Left ventricle myocardium superior (tissue), 1 donor: ENCODE results near the gene MACC1. TPM values are rescaled to one million over a fixed set of nuclear protein-coding genes. Genes with fewer than 3 reads are reported as not detected.
A peak's percentile ranks its signal among the peaks of the same experiment; 100 is the strongest.
"Not testable (repeated sequence)": the region's sequence is repeated elsewhere in the genome, so short reads cannot be mapped to it uniquely, and the experiment has no call there.

ENCODE experiments used
- ATAC-seq: fragments of 200-7000 bp; cut with Tn5 transposase; one replicate; pipeline ENCODE4 v1.9.1; 2020; ENCODE audit warnings: mild to moderate bottlenecking, moderate library complexity
- DNase-seq: peaks from one replicate; pipeline ENCODE4 v3.0.0-alpha.2; 2020
- intact Hi-C: fragments of 100-400 bp; cut with micrococcal nuclease; formaldehyde crosslinking; loops from one replicate; pipeline ENCODE4 v1.11.0; 2022
- total RNA-seq: library from RNA; stranded (reverse); fragmentation: NEBNext Ultra II Directional; extraction: Animal tissue kit (Norgen Biotek cat#: 25700); gene quantifications from one replicate; pipeline ENCODE4 v1.2.1, GENCODE V29; 2021
- donor health status: DM: no; HTN: yes; CAD: no; lungs with severe emphysema.

The MACC1 gene
- total RNA-seq, 1 donor from 2014 or later, result 0.05 TPM

DNA sequence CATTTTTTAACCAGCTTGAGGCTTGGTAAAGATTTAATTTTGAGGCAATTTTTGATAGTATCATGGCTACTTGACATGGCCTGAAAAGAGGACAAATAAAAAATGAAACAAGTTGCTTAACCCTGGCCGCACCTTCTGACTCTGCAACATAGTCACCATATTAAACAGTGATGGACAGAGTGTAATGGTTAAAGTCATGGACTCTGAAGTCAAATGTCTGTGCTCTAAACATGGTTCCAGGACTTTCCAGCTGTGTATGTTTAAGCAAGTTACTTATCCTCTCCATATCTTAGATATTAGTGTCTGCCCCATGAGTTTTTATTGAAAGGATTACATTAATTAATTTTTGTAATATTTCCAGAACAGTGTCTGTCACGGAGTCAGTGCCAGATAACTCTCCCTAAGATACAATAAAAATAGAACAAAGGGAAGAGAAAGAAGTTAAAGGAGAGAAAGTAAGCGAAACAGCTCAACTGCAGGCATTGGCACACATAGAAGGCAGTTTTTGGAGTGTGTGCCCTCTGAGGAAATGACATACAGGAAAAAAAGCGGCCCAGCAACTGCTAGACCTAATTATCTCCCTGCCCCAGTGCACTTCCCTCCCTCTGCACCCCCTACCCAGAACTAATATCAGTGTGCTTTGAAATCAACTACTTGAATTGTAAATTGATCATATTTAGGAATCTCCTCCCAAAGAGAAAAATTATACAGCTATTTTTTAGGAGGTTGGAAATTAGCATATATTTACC is 65.3 kb downstream of the MACC1 start:
- ATAC-seq (no peak), DNase-seq (no peak)
- intact Hi-C loops, result no loop called here

DNA sequence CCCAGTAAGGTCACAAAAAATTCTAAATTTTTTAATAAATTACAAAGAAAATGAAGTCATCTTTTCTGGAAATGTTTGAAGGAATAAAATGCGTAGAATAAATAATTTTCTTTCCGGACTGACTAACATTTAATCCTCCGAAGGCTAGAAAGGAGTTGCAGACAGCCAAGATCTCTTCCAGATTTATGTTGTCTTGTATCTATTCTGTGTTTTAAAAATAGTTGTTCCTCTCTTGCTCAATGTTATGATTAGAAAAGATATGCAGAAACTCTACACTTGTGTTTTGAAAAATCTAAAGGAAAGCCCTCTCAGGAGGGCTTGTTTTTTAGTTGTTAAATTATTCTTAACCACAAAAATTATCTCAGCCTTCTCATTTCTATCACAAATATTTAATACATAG is 70.7 kb downstream of the MACC1 start:
- no peak for ATAC-seq
- intact Hi-C loops, result no loop called here
- no peak for DNase-seq

DNA sequence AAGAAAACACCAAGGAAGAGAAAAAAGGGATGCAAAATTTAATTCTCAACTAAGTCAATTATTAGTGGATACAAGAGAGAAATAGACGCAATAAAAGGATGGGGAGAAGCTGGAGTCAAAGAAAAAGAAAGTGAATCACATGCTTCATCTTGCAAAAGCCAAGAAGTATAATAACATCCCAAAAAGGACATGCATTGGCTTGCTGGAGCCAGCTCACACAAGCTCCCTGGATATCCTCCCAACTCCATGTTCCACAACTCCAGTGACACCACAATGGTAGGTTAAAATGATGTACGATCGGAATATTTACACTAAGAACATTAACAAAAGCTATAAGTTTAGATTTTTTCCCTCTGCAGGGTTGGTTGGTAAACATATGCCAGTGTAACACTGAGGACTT is 72.4 kb downstream of the MACC1 start:
- intact Hi-C loops, result no loop called here
- no peak for ATAC-seq
- DNase-seq, result no peak

DNA sequence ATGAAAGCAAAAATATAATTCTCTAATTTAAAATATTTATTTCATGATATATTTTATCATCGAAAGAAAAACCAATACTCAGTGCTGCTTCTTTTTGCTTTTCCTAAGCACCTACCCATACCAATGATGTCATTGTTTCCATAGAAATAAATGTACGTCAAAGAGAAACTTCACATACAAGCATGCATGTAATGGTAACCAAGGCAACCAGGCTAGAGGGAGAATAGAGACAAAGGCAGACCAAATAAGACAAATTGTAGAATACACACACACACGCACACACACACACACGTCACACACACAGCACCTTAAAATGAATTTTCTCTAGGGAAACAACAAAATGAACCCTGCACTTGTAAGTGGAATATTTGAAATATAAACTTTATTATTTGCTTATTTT is 75.5 kb downstream of the MACC1 start:
- ATAC-seq (no peak), DNase-seq (no peak)
- intact Hi-C loops, result no loop called here

DNA sequence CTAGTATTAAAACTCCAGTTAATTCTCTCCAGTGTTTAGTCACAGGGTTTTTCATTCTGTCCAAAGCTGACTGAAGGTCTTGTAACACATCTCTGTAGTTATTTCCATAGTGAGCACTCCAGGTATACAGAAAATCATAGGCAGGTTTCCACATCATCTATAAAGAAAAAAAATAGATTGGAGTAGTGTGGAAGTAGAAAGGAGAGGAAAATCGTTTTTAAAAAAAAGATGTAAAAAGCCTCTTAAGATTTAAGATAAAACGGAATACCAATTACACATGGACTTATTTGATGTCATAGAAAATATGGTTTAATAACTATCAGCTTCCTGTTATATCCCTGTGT is 76.2 kb downstream of the MACC1 start:
- ATAC-seq, result no peak
- intact Hi-C loops, result no loop called here
- no peak for DNase-seq

DNA sequence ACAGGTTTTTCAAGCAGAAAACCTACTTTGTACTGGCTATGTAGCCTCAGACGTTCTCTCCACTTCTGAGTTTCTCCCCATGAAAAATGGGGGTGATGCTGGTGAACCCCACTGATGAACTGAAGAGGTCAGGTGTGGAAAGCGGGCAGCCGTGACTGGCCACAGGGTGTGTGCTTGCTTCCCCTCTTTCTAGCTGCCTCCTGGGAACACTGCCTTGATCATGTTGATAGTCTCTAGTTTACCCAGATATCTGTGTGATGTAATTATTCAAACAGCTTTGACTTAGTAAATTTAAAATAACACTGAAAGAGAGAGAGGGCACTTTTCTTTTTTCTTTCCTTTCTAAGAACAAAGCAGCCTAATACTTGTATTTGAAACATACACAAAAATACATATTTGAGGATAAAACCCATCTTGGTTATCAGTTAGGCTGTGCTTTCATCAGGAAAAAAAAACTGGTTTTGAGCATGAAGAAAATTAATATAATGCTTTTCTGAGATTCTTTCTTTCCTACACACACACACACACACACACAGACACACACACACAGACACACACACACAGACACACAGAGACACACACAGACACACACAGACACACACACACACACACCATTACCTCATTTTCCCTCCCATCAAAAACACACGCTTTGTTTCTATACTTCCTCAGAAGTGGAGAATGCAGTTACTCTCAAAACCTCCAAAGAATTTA is 76.7 kb downstream of the MACC1 start:
- no peak for DNase-seq
- intact Hi-C loops, result no loop called here

DNA sequence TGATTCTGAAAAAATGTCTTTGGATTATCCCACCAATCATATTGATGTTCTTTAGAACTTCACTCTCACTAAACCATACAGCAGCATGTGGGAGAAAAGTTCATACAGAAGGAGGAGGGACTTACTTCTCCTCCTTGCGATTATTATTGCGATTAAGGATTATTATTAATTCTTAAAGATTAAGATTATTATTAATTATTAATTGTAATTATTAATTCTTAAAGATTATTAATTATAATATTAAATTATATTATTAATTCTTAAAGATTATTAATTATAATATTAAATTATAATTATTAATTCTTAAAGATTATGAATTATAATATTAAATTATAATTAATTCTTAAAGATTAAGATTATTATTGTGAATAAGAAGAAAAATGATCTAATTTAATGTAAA is 80.5 kb downstream of the MACC1 start:
- no peak for DNase-seq
- intact Hi-C loops, result no loop called here
- no peak for ATAC-seq

More for the DNA sequence above, 76.7 kb downstream of the MACC1 start:
- no peak for ATAC-seq

DNA sequence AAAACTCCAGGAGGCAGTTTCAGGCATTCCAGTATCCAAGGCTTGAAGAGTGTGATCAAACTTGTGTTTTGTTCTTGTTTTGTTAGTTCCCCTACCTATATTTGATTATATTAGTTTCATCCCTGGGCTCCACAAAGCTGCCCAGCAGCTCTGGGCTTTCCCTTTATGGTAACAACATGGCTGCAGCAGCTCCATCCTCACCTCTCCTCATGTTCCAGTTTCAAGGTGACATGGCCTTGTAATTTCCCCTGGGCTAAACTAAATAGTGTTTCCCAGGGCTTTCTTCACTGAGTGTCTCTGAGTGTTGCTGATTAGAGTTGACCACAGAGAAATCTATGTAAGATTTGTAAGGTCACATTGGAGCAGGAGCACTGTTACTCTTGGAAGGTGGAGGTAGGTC is 83.4 kb downstream of the MACC1 start:
- DNase-seq (no peak), ATAC-seq (no peak)
- intact Hi-C loops, result no loop called here

DNA sequence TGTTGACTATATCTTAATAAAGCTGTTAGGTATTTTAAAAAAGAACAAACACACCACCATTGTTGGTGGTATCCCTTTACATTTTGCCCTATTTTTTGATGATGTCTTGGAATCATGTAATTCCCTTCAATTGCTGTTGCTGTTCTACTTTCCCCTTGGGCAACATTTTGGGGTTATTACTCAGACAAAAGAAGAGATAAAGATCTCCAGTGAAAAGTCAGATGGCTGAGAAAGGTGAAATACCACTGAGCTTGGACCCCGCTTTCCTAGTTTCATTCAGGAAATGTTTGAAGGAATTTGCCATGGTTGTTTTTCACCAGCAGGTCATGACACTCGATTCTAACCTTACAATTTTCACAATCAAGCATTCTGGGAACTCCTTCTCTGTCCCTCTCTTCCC is 84.6 kb downstream of the MACC1 start:
- DNase-seq (no peak), ATAC-seq (no peak)
- intact Hi-C loops, result no loop called here

DNA sequence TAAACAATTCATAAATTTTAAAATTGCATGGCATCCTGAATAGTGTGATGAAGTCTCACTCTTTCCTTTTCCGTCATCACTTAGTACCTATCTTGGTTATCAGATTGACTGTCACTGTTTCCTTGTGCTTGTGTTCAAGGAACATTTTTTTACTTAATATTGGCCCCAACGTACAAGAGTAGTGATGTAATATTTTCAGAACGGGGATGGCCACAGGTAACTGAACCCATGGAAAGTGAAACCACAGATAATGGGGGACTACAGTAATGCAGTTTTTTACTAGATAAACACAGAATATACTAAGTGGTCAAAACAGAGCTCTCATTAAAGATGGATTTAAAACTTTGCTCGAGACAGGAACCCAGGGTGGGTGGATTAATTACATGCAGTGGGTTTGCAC is 85.4 kb downstream of the MACC1 start:
- DNase-seq (no peak), ATAC-seq (no peak)
- intact Hi-C loops, result no loop called here

DNA sequence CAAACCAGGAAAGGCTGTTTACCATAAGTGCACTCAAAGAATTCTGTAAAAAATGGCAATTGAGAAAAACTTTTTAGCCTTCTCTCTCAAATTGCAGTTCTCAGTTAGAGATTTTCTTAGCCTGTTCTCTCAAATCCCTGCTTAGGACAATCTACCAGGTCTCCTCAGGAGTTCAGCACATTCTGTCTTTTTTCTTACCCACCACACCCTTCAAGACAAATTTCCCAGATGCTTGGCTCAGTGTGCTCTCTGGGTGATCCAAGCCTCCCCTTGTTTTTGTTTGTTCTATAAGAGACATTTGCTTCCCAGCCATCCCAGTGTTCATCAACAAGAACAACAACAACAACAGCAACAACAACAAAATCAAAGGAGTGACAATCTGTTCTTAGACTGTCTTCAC is 87.3 kb downstream of the MACC1 start:
- intact Hi-C loops, result no loop called here
- no peak for ATAC-seq
- DNase-seq, result no peak

DNA sequence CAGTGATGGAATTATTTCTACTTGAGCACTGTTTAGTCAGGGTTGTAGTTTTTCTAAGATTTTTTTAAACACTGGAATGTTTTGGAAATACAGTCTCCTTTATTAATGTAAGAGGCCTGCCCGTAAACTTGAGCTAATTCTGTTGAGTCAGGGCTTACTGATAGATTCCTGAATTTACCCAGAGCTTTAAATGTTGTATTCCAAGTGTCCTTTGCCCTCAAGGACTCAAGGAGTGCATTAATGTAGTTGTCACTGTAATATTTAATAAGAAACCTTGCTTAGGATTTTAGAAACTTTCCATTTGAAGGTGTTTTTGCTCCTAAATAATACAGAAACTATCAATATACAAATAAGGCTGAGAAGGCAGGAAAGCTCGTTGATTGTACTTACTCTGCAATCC is 89.2 kb downstream of the MACC1 start:
- intact Hi-C loops, result no loop called here
- ATAC-seq (no peak), DNase-seq (no peak)

DNA sequence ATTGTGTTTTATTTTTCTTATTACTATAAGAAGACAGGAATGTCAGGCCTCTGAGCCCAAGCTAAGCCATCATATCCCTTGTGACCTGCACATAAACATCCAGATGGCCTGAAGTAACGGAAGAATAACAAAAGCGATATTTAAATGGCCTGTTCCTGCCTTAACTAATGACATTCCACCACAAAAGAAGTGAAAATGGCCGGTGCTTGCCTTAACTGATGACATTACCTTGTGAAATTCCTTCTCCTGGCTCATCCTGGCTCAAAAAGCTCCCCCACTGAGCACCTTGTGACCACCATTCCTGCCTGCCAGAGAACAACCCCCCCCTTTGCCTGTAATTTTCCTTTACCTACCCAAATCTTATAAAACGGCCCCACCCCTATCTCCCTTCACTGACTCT is 91.1 kb downstream of the MACC1 start:
- ATAC-seq, intact Hi-C loops, DNase-seq: not testable (repeated sequence)

DNA sequence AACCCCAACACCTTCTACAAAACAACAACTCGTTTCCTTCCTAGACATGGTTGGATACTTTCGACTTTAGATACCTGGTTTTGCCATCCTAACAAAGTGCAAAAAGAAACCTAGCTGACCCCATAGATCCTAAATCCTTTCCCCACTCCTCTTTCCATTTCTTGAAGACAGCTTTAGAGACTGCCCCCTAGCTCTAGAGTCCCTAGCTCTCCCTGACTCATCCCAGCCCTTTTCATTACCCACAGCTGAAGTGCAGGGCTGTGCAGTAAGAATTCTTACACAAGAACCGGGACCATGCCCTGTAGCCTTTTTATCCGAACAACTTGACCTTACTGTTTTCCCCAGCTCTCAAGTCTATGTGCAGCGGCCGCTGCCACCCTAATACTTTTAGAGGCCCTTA is 93.1 kb downstream of the MACC1 start:
- DNase-seq, intact Hi-C loops, ATAC-seq: not testable (repeated sequence)

DNA sequence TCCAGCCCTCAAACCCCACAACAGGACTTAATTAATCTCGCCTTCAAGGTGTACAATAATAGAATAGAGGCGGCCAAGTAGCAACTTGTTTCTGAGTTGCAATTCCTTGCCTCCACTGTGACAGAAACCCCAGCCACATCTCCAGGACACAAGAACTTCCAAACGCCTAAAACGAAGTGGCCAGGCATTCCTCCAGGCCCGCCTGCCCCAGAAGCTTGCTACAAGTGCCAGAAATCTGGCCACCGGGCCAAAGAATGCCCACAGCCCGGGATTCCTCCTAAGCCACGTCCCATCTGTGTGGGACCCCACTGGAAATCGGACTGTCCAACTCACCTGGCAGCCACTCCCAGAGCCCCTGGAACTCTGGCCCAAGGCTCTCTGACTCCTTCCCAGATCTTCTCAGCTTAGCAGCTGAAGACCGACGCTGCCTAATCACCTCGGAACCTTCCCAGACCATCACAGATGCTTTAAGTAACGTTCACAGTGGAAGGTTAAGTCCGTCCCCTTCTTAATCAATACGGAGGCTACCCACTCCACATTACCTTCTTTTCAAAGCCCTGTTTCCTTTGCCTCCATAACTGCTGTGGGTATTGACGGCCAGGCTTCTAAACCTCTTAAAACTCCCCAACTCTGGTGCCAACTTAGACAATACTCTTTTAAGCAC is 94.4 kb downstream of the MACC1 start:
- intact Hi-C loops, DNase-seq, ATAC-seq: not testable (repeated sequence)

DNA sequence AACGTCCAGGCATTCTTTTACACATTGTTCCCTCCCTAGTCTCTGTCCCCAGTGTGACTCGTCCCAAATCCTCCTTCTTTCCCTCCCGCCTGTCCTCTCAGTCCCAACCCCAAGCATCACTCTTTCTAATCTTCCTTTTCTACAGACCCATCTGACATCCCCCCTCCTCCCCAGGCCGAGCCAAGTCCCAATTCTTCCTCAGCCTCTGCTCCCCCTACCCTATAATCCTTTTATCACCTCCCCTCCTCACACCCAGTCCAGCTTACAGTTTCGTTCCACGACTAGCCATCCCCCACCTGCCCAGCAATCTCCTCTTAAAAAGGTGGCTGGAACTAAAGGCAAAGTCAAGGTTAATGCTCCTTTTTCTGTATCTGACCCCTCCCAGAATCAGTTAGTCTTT is 95.1 kb downstream of the MACC1 start:
- DNase-seq, result no peak
- ATAC-seq, result no peak
- intact Hi-C loops, result no loop called here

DNA sequence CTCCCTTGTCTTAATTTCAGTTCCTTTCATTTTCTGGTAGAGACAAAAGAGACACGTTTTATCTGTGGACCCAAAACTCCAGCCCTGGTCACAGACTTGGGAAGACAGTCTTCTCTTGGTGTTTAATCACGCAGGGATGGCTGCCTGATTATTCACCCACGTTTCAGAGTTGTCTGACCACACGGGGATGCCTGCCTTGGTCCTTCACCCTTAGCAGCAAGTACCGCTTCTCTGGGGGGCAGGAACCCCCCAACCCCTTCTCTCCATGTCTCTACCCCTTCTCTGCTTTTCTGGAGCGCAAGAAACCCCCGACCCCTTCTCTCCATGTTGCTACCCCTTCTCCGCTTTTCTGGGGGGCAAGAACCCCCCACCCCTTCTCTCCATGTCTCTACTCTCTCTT is 95.8 kb downstream of the MACC1 start:
- intact Hi-C loops, result no loop called here
- no peak for ATAC-seq
- no peak for DNase-seq

DNA sequence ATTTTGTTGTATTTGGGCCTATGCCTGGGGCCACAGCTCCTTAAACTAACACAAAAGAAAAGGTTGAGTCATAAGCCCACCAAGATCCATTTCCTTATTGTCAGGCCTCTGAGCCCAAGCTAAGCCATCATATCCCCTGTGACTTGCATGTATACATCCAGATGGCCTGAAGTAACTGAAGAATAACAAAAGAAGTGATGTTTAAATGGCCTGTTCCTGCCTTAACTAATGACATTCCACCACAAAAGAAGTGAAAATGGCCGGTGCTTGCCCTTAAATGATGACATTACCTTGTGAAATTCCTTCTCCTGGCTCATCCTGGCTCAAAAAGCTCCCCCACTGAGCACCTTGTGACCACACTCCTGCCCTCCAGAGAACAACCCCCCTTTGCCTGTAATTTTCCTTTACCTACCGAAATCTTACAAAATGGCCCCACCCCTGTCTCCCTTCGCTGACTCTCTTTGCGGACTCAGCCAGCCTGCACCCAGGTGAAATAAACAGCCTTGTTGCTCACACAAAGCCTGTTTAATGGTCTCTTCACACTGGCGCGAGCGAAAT is 96.5 kb downstream of the MACC1 start:
- intact Hi-C loops, ATAC-seq, DNase-seq: not testable (repeated sequence)

DNA sequence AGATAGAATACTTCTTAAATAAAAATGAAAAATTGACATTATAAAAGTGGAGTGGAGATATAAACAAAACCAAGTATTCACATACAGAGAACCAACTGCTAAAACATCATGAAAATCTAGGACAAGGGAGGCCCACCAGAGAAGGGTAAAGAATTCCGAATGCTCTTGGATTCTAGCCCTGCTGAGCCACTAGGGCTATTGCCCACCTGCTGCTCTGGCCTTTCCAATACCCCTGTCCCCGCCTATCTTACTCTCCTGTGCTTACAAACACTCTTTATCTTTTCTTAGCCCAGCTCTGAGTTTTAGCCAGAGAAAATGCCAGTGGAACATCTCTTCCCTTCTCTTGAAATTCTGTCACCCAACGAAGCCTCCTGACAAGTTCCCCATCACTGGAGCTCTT is 100.3 kb downstream of the MACC1 start:
- ATAC-seq, result no peak
- intact Hi-C loops, result no loop called here
- DNase-seq, result no peak

DNA sequence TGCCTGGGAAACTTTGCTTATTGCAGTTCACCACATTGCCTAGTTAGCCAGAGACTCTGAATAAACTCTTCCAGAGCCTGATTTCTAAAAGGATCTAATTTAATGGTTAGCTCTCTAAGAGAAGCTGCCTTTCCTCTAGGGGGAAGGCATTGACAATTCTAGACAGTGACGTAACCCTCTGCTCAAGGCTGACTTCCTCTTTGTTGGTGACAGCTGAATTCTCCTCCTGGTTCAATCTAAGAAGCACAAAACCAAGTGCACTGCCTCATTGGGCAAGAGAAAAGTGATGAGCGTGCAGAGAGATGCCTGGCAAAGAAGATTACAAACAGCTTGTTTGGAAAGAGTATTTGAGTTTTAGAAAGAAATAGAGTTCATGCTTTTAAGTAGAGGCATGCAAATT is 102.7 kb downstream of the MACC1 start:
- DNase-seq, result no peak

More for the DNA sequence above, 102.7 kb downstream of the MACC1 start:
- peak; percentile 67 for ATAC-seq
- intact Hi-C loops, result no loop called here
